ENCODE measurements around the gene CTDSPL. TPM values are rescaled to one million over a fixed set of nuclear protein-coding genes. Genes with fewer than 3 reads are reported as not detected.

The CTDSPL gene
- total and polyA plus RNA-seq, 2 of the 13 experiments (the other 11 are each of a cell fraction or from before 2014, with no cell fraction given) = 26.1 to 142 TPM

DNA sequence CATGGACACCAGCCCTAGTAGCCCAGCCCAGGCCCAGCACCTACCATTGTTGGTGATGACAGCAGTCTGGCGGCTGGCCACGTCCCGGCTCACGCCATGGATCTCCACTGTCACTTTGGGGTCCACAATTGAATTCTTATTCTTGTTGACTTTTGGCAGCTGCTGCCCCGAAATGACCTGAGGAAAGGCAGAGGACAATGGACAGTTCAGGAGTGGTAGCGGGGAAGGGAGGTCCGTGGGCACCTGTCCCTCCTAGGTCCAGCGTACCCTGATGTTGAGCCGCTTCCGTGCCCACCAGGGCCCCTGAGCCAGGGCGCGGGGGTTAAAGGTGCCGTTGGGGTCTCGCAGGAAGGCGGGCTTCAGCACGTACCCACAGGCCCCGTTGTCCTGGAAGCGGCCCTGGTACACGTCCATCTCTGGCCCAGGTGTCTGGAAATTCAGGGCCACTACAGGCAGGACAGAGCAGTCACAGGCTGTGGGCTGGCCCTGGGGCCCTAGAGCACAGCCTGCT lies 146.6 kb downstream of the CTDSPL start:
- no peak overlapping the region for H3K4me2 ChIP-seq (ENCODE audit: low read depth, low read length)
- in situ Hi-C loops (cut with HindIII; ENCODE audit: extremely low pct_ligation_motif_present, low pct_unique_long_range_greater_than_20kb) = no loop called here

More for the DNA sequence above, 146.6 kb downstream of the CTDSPL start:
- no peaks in the 10 kb centered on the region; a peak in 1 of 5 replicates for H3K27me3 ChIP-seq (ENCODE audit: control insufficient read depth in 1 of 2, insufficient read depth in 2 of 2, low read length in 2 of 2)
- FAIRE-seq = no peak
- DNase-seq (ENCODE audit: low spot score) = no peak
- 100% methylated on average over 9 of the region's 19 CpGs for WGBS (ENCODE audit: low lambda C conversion rate)
- H2AFZ ChIP-seq (ENCODE audit: low read length) = no peak overlapping the region
- no peak overlapping the region for H3K9ac ChIP-seq (ENCODE audit: insufficient read depth, low read depth, low read length)
- TF ChIP-seq ZNF333 (CRISPR knock-in tag; IDR thresholded peaks at IDR 0.05; ENCODE audit: borderline replicate concordance) (no peak), WIZ (CRISPR knock-in tag; IDR thresholded peaks at IDR 0.05) (no peak), RBFOX2 (IDR thresholded peaks at IDR 0.05; ENCODE audit: low read depth, low read length) (peak; percentile 33; the same call in 1 of the 2 replicates), AGO2 (optimal IDR thresholded peaks at IDR 0.05; ENCODE audit: low read depth, low read length) (peak; percentile 40)
- TF ChIP-seq, protein P1, sequence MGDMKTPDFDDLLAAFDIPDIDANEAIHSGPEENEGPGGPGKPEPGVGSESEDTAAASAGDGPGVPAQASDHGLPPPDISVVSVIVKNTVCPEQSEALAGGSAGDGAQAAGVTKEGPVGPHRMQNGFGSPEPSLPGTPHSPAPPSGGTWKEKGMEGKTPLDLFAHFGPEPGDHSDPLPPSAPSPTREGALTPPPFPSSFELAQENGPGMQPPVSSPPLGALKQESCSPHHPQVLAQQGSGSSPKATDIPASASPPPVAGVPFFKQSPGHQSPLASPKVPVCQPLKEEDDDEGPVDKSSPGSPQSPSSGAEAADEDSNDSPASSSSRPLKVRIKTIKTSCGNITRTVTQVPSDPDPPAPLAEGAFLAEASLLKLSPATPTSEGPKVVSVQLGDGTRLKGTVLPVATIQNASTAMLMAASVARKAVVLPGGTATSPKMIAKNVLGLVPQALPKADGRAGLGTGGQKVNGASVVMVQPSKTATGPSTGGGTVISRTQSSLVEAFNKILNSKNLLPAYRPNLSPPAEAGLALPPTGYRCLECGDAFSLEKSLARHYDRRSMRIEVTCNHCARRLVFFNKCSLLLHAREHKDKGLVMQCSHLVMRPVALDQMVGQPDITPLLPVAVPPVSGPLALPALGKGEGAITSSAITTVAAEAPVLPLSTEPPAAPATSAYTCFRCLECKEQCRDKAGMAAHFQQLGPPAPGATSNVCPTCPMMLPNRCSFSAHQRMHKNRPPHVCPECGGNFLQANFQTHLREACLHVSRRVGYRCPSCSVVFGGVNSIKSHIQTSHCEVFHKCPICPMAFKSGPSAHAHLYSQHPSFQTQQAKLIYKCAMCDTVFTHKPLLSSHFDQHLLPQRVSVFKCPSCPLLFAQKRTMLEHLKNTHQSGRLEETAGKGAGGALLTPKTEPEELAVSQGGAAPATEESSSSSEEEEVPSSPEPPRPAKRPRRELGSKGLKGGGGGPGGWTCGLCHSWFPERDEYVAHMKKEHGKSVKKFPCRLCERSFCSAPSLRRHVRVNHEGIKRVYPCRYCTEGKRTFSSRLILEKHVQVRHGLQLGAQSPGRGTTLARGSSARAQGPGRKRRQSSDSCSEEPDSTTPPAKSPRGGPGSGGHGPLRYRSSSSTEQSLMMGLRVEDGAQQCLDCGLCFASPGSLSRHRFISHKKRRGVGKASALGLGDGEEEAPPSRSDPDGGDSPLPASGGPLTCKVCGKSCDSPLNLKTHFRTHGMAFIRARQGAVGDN (CRISPR knock-in tag; IDR thresholded peaks at IDR 0.05) = 0 out of 2 replicates have a peak, but pooled peaks have one; percentile 10
- H3K36me3 ChIP-seq (replicated peaks in 1 of 2; ENCODE audit: control insufficient read depth in 1 of 2, insufficient read depth in 2 of 2, low read length in 2 of 2) = no peaks in the 10 kb centered on the region; a peak in 2 of 5 replicates
- no peak for ATAC-seq
- BruUV-seq (replicated peaks) = no TSS peak
- intact Hi-C loops (cut with micrococcal nuclease; ENCODE audit: unreplicated experiment) = no loop called here
- H3K9me3 ChIP-seq (ENCODE audit: low read length) = no peaks in the 10 kb centered on the region
- no peaks in the 10 kb centered on the region for H4K20me1 ChIP-seq (ENCODE audit: insufficient read depth, low read length)
- no peak overlapping the region for H3K4me3 ChIP-seq (replicated peaks in 1 of 3; ENCODE audit: insufficient read depth in 1 of 3, low read depth in 2 of 3, low read length in 3 of 3)
- ChIA-PET POLR2A (no interaction called here), CTCF (ENCODE audit: low intra/inter-chr PET ratio, low total read pairs) (no interaction called here)
- H3K27ac ChIP-seq (ENCODE audit: extremely low read length, insufficient read depth, low read length) = no peak overlapping the region
- no peaks in the 10 kb centered on the region for H3K79me2 ChIP-seq (ENCODE audit: insufficient read depth, low read length)
- peaks cover 30% of the 10 kb centered on the region for H3K4me1 ChIP-seq (ENCODE audit: insufficient read depth, low read length)

Measured in HepG2 (cell line).